ENCODE data around the gene ADD2.

DNA sequence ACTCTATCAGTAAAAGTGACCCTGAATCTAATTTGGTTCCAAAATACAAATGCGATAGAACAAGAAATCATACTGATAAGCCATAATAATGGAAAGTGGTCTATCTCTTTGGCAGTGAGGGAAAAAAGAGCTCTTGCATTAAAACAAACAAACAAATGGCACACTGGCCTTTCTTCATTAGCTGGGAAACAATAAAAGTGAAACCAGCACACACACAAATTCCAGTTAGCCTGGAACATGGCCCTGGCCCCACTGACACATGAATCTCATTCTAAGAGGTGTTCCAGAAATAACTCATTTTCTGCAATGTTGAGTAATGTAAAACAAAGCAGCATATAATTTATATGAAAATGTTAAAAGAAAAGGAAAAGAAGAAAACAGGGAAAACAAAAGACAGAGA lies 135.0 kb downstream of the ADD2 start:
- TF ChIP-seq EZH2 (IDR thresholded peaks at IDR 0.05) (no peak), POLR2AphosphoS5 (IDR thresholded peaks at IDR 0.05; ENCODE audit: borderline replicate concordance, low read depth, low read length) (no peak), FOXP2 (optimal IDR thresholded peaks at IDR 0.05; ENCODE audit: control extremely low read depth, extremely low read length, insufficient read depth) (no peak)
